OCI-LY3 (cell line): ENCODE data around the gene SPIRE1.
A peak's percentile ranks its signal among the peaks of the same experiment; 100 is the strongest.

Experiments
- H2AFZ ChIP-seq: fragments of 200-600, 300-600 bp; shearing (Covaris generic); 2 replicates; pipeline ENCODE4 v1.6.0; 2014; ENCODE audit warnings: antibody characterized with exemption, low read depth, low read length
- H3K27ac ChIP-seq: fragments of 200-600, 300-600 bp; sonication (generic); 2 replicates; pipeline ENCODE4 v1.5.1; 2014; ENCODE audit warnings: mild to moderate bottlenecking, low read length, moderate library complexity, mixed read lengths
- H3K27me3 ChIP-seq: fragments of 200-600, 300-600 bp; sonication (generic); 2 replicates; pipeline ENCODE4 v1.6.1; 2014; ENCODE audit warnings: low read depth, low read length, mixed read lengths
- H3K36me3 ChIP-seq: fragments of 200-600, 300-600 bp; sonication (generic); replicated peaks from 2 replicates; pipeline ENCODE3; 2014; ENCODE audit warnings: low read depth, low read length, mixed read lengths
- H3K4me1 ChIP-seq: fragments of 300-600, 200-600 bp; sonication (generic); 2 replicates; pipeline ENCODE4 v1.6.1; 2014; ENCODE audit warnings: low read length, mixed read lengths
- H3K4me2 ChIP-seq: fragments of 200-600, 300-600 bp; sonication (generic); 2 replicates; pipeline ENCODE4 v1.6.1; 2014; ENCODE audit warnings: low read length, mixed read lengths
- H3K4me3 ChIP-seq: fragments of 300-600, 200-600 bp; sonication (generic); 2 replicates; pipeline ENCODE4 v1.5.1; 2014; ENCODE audit warnings: antibody characterized with exemption, mild to moderate bottlenecking, low read length, moderate library complexity
- H3K79me2 ChIP-seq: fragments of 300-600, 200-600 bp; shearing (Covaris generic); 2 replicates; pipeline ENCODE4 v1.6.1; 2014; ENCODE audit warnings: mild to moderate bottlenecking, low read length, mixed read lengths
- H3K9ac ChIP-seq: fragments of 300-600, 200-600 bp; shearing (Covaris generic); 2 replicates; pipeline ENCODE4 v1.6.0; 2014; ENCODE audit warnings: mild to moderate bottlenecking, low read length, moderate library complexity
- H3K9me3 ChIP-seq: fragments of 200-600, 300-600 bp; shearing (Covaris generic); 2 replicates; pipeline ENCODE4 v1.6.1; 2014; ENCODE audit warnings: low read length, mixed read lengths; ENCODE audit not compliant: insufficient read depth
- H4K20me1 ChIP-seq: fragments of 200-600, 300-600 bp; sonication (generic); 2 replicates; pipeline ENCODE4 v1.6.1; 2016; ENCODE audit warnings: low read length, mixed read lengths; ENCODE audit not compliant: insufficient read depth
- CTCF ChIP-seq: fragments of 200-600, 300-600 bp; sonication (generic); IDR thresholded peaks from 2 replicates; pipeline ENCODE4 v1.5.1; 2014; ENCODE audit warnings: antibody characterized with exemption, low read length, low read depth
- EZH2phosphoT487 ChIP-seq: fragments of 200-600 bp; shearing (Covaris generic); IDR thresholded peaks from 2 replicates; pipeline ENCODE4 v1.6.1; 2018; ENCODE audit warnings: antibody characterized with exemption, mixed run types, low read depth

Gene SPIRE1

GRCh38 chr18:12656605-12656937 is 1.3 kb downstream of the SPIRE1 start:
- peak overlapping the region; percentile 22; the same call in 1 of the 2 replicates for H2AFZ ChIP-seq
- no peak for TF ChIP-seq CTCF
- TF ChIP-seq EZH2phosphoT487, result no peak
- H4K20me1 ChIP-seq, result no peaks in the 10 kb centered on the region; the same call in 1 of the 2 replicates
- H3K9ac ChIP-seq, result peak overlapping the region; percentile 68
- H3K79me2 ChIP-seq, result peaks cover 26% of the 10 kb centered on the region
- H3K4me1 ChIP-seq, result peaks cover 13% of the 10 kb centered on the region; the same call in 1 of the 2 replicates
- no peaks in the 10 kb centered on the region for H3K9me3 ChIP-seq
- no peaks in the 10 kb centered on the region for H3K36me3 ChIP-seq
- H3K27me3 ChIP-seq, result no peaks in the 10 kb centered on the region
- H3K4me3 ChIP-seq, result peak overlapping the region; percentile 87
- H3K27ac ChIP-seq, result no peak overlapping the region
- peak overlapping the region; percentile 80 for H3K4me2 ChIP-seq

- Histone ChIP-seq H2AFZ (no peak overlapping the region), H3K4me1 (peaks cover 13% of the 10 kb centered on the region; the same call in 1 of the 2 replicates), H3K36me3 (no peaks in the 10 kb centered on the region), H3K4me3 (no peak overlapping the region), H3K4me2 (no peak overlapping the region), H4K20me1 (no peaks in the 10 kb centered on the region; the same call in 1 of the 2 replicates), H3K9me3 (no peaks in the 10 kb centered on the region), H3K9ac (no peak overlapping the region), H3K27me3 (no peaks in the 10 kb centered on the region), H3K27ac (no peak overlapping the region), H3K79me2 (peaks cover 33% of the 10 kb centered on the region)
- TF ChIP-seq CTCF (no peak), EZH2phosphoT487 (no peak)
These were observed 2.9 kb downstream of the SPIRE1 start for GRCh38 chr18:12654971-12655370.

- H3K9me3 ChIP-seq, result no peaks in the 10 kb centered on the region
- no peaks in the 10 kb centered on the region for H3K27me3 ChIP-seq
- H3K4me3 ChIP-seq, result no peak overlapping the region
- no peaks in the 10 kb centered on the region for H3K36me3 ChIP-seq
- H4K20me1 ChIP-seq, result no peaks in the 10 kb centered on the region; the same call in 1 of the 2 replicates
- H3K79me2 ChIP-seq, result peaks cover 33% of the 10 kb centered on the region
- no peak overlapping the region for H3K27ac ChIP-seq
- H3K4me1 ChIP-seq, result peaks cover 13% of the 10 kb centered on the region; the same call in 1 of the 2 replicates
- TF ChIP-seq EZH2phosphoT487 (no peak), CTCF (no peak)
- H3K4me2 ChIP-seq, result no peak overlapping the region
- H3K9ac ChIP-seq, result no peak overlapping the region
- H2AFZ ChIP-seq, result no peak overlapping the region
These were observed 5.0 kb downstream of the SPIRE1 start for GRCh38 chr18:12652861-12653401.

GRCh38 chr18:12651651-12652050 is 6.3 kb downstream of the SPIRE1 start:
- Histone ChIP-seq H3K27me3 (no peaks in the 10 kb centered on the region), H3K4me3 (no peak overlapping the region), H3K36me3 (no peaks in the 10 kb centered on the region), H3K9ac (no peak overlapping the region), H3K4me1 (peaks cover 13% of the 10 kb centered on the region; the same call in 1 of the 2 replicates), H3K79me2 (peaks cover 33% of the 10 kb centered on the region), H3K27ac (no peak overlapping the region), H4K20me1 (no peaks in the 10 kb centered on the region; the same call in 1 of the 2 replicates), H3K9me3 (no peaks in the 10 kb centered on the region), H2AFZ (no peak overlapping the region), H3K4me2 (no peak overlapping the region)
- no peak for TF ChIP-seq EZH2phosphoT487
- no peak for TF ChIP-seq CTCF
